Measurements from ENCODE around the gene TLR6. TPM values are rescaled to one million over a fixed set of nuclear protein-coding genes. Genes with fewer than 3 reads are reported as not detected.

TLR6 gene
- total RNA-seq, 1 donor from 2014 or later: 8.3 TPM

- TF ChIP-seq POLR2A (IDR thresholded peaks at IDR 0.05) (no peak), CTCF (IDR thresholded peaks at IDR 0.05) (no peak), POLR2AphosphoS5 (IDR thresholded peaks at IDR 0.05; ENCODE audit: insufficient read depth in 1 of 2, low read depth in 1 of 2) (no peak)
Observed at GRCh38 chr4:38805530-38806145, 51.0 kb downstream of the TLR6 start.

GRCh38 chr4:38804654-38805295 lies 51.8 kb downstream of the TLR6 start, which contains the start of gene TLR1:
Gene TLR1 (minus strand): TSS chr4:38804791. CDS start chr4:38798831, 5,960 bp downstream.
- TF ChIP-seq CTCF (IDR thresholded peaks at IDR 0.05) (peak; percentile 34 to 57 (median 39)), POLR2A (IDR thresholded peaks at IDR 0.05) (no peak), POLR2AphosphoS5 (IDR thresholded peaks at IDR 0.05; ENCODE audit: insufficient read depth in 1 of 2, low read depth in 1 of 2) (peak in 1 of 2 donors; percentile 26)
- intact Hi-C loops (cut with DNase I): no loop called here
- peaks cover 19% of the 10 kb centered on the region for H3K4me1 ChIP-seq
- no peaks in the 10 kb centered on the region for H3K27me3 ChIP-seq
- H3K9me3 ChIP-seq: no peaks in the 10 kb centered on the region
- DNase-seq (ENCODE audit: extremely low spot score in 2 of 2): no peak
- peak within 1 kb of the TSS; percentile 76 for H3K27ac ChIP-seq
- no peaks in the 10 kb centered on the region for H3K36me3 ChIP-seq
- H3K4me3 ChIP-seq: peak within 1 kb of the TSS; percentile 29 to 32

More at GRCh38 chr4:38805530-38806145, 51.0 kb downstream of the TLR6 start:
- Histone ChIP-seq H3K27me3 (no peaks in the 10 kb centered on the region), H3K4me3 (peak overlapping the region; percentile 29 to 32), H3K9me3 (no peaks in the 10 kb centered on the region), H3K36me3 (no peaks in the 10 kb centered on the region), H3K4me1 (peaks cover 19% of the 10 kb centered on the region), H3K27ac (peak overlapping the region; percentile 76)
- intact Hi-C loops (cut with DNase I): no loop called here
- no peak for DNase-seq (ENCODE audit: extremely low spot score in 2 of 2)

GRCh38 chr4:38803833-38804653 lies 52.6 kb downstream of the TLR6 start:
- no peaks in the 10 kb centered on the region for H3K36me3 ChIP-seq
- H3K9me3 ChIP-seq: no peaks in the 10 kb centered on the region
- peak overlapping the region; percentile 29 to 32 for H3K4me3 ChIP-seq
- TF ChIP-seq POLR2AphosphoS5 (IDR thresholded peaks at IDR 0.05; ENCODE audit: insufficient read depth in 1 of 2, low read depth in 1 of 2) (peak in 1 of 2 donors; percentile 7), POLR2A (IDR thresholded peaks at IDR 0.05) (no peak), CTCF (IDR thresholded peaks at IDR 0.05) (no peak)
- peaks cover 19% of the 10 kb centered on the region for H3K4me1 ChIP-seq
- intact Hi-C loops (cut with DNase I): no loop called here
- no peaks in the 10 kb centered on the region for H3K27me3 ChIP-seq
- DNase-seq (ENCODE audit: extremely low spot score in 2 of 2): no peak
- H3K27ac ChIP-seq: peak overlapping the region; percentile 76

GRCh38 chr4:38802561-38803355 lies 53.9 kb downstream of the TLR6 start:
- Histone ChIP-seq H3K4me1 (peaks cover 19% of the 10 kb centered on the region), H3K27ac (no peak overlapping the region), H3K27me3 (no peaks in the 10 kb centered on the region), H3K4me3 (no peak overlapping the region), H3K36me3 (peaks cover 0 to 5% of the 10 kb centered on the region in 2 donors), H3K9me3 (no peaks in the 10 kb centered on the region)
- DNase-seq (ENCODE audit: extremely low spot score in 2 of 2): no peak
- TF ChIP-seq POLR2AphosphoS5 (IDR thresholded peaks at IDR 0.05; ENCODE audit: insufficient read depth in 1 of 2, low read depth in 1 of 2): no peak
- no peak for TF ChIP-seq POLR2A (IDR thresholded peaks at IDR 0.05)
- TF ChIP-seq CTCF (IDR thresholded peaks at IDR 0.05): no peak
- intact Hi-C loops (cut with DNase I): no loop called here
